HG03060 (cell line): ENCODE results near the gene MED13L.
"Not testable (repeated sequence)": the region's sequence is repeated elsewhere in the genome, so short reads cannot be mapped to it uniquely, and the experiment has no call there.

Source experiments
- ATAC-seq: cut with Tn5 transposase; IDR thresholded peaks from one replicate; pipeline ENCODE4 v1.9.1; 2021; ENCODE audit warnings: low read depth, moderate number of reproducible peaks; ENCODE audit not compliant: unreplicated experiment

The MED13L gene

DNA sequence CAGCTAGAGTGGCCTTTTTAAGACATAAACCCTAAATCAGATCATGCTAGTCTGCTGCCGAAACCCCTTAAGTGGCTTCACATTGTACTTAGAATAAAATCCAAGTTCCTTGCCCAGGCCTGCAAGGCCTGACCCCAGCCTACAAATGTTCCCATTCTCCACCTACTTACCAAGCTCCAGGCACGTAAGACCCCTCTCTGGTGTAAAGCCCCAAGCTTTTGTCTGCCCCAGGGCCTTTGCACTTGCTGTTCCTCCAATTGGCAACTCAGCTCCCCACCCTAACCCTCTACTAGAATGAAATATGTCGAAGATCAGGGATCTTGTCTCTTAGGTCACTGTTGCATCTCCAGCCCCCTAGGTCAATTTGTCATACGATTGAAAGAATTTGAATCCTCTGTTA is 27.1 kb upstream of the MED13L start:
- no peak for ATAC-seq

DNA sequence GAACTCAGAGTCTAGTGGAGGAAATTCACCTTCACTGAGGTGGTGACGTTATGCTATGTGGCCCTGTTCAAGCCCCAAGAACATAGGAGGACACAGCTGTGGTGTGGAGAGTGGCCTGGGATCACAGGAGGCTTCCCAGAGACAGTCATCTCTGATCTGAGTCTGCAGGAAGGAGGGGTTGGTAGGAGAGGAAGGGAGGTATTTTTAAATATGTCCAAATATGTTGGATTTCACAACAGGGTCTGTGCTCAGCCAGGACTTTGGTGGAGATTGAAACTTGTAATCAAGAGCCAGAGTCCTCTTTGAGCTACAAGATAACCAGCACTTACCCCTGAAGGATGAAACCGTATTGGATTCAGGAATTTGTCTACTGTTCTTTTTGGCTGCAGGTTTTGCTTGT is 26.4 kb upstream of the MED13L start:
- ATAC-seq: no peak

DNA sequence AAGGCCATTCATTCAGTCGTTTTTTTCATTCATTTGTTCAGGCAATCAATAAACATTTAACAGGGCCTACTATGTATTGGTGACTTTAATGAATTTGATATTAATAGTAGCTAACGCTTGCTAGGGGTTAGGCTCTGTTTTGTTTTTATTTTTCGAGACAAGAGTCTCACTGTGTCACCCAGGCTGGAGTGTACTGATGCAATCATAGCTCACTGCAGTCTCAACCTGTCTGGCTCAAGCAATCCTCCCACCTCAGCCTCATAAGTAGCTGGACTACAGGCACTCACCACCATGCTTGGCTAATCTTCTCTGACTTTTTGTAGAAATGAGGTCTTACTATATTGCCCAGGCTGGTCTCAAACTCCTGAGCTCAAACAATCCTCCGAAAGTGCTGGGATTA is 25.6 kb upstream of the MED13L start:
- ATAC-seq: no peak

DNA sequence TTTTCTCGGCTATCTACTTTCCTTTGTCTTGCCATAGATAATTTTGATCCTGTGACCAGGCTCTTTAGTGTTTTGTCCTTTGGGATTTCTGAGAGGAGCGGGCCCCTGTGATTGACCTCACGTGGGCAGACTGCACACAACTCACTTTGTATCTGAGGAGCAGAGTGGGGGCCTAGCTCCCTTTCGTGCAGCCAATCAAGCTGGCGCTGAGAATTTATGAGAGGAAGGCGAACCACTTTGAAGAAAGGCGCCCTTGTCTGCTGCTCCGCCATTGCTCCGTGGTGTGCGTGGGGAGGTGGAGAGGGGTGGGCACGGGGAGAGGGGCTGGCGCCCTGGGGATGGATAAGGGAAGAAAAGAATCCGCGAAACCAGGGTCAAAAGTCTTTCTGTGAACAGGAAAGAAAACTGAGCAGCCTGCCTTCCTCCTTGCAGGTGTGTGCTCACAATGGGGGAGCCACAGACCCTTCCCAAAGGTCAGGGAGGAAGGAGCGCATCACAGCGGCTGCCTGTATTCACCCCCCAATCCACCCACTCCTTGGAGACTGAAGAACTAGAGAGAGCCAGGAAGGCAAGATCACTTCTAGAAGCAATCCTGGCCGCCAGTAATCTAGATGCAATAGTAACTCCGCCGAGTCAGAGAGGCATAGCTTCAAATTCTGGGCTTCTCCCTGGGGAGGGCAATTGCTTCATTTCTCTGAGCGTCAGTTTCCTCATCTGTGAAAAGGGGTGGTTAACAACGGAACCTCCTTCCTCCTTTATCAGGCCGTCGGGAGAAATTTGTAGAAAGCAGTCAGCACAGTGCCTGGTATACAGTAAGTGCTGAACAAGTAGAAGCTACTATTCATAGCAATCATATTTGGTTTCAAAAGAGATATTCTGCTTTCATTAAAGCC is 24.9 kb upstream of the MED13L start:
- no peak for ATAC-seq

DNA sequence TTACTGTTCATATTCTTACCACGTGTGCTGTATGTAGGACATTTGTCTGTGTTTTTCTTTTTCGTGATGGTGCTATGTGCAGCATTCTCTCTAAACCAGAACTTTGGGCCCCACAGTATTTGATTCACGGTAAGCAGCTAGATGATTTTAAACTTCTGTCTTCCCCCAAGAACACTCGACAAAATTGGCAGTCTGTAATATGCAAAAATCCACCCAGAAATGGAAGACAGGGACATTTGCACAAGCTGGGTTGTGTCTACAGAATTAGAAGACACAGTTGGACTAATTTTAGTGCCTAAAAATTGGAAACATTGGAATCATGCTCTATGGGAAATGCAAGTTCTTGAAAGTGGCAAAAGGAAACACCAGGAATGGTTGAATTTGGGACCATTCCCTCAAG is 24.1 kb upstream of the MED13L start:
- no peak for ATAC-seq

DNA sequence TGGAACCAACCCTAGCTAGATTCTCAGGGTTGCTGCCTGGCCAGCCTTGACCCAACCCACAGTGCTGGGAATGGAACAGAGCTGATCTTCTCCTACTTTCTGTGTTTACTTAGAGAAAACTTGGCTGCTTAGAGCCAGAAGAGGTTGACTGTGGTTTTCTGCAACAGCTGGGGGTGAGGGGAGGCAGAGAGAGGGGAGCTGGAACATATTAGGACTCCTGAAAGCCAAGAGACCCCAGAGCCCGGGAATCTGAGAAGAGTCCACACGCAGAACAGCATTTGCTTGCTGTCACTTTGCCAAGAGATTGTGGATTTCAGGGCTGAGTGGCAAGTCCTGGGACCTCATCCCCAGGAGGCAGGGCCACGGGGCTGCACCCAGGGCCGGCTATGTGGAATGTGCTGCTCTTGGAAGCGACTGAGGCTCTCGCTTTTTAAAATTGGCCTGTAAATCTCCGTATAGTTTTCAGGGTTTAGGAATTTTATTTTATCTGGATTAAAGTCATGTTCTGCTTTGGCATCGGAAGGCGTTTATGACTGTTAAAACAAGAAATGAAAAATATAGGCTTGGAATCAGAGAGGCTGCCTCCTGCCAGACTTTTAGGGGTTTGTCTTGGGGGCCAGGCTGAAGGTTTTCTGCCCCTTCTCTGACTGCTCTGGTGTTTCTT is 22.3 kb upstream of the MED13L start:
- no peak for ATAC-seq

DNA sequence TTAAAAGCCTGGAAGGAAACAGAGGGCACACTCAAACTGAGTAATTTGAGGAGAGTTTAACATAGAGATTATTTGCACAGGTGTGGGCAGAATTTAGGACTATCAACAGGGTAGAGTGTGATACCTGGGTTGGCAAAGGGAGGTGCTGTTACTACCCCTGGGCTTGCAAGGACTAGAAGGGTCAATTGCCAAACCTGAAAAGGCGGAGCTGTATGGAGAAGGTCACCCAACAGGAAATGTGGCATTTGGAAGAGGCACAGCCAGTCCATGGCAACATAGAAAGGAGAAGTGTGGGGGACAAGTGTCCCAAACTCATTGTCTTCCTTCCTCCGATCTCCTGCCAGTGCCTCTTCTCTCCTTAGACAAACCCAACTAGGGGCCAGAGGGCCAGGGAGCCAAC is 21.6 kb upstream of the MED13L start:
- ATAC-seq: no peak

DNA sequence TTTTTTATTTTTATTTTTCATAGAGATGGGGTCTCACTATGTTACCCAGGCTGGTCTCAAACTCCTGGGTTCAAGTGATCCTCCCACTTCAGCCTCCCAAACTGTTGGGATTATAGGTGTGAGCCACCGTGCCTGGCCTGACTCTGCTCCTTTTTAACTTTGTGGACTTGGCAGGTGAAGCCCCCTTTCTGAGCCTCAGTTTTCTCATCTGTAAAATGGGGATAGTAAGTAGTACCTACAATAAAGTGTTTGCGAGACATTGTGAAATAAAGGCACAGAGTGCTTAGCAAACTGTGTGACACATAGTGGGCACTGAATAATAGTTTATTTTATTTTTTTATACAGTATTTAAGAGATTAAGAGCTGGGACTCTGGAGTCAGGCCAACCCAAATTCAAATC is 21.1 kb upstream of the MED13L start:
- ATAC-seq: no peak

DNA sequence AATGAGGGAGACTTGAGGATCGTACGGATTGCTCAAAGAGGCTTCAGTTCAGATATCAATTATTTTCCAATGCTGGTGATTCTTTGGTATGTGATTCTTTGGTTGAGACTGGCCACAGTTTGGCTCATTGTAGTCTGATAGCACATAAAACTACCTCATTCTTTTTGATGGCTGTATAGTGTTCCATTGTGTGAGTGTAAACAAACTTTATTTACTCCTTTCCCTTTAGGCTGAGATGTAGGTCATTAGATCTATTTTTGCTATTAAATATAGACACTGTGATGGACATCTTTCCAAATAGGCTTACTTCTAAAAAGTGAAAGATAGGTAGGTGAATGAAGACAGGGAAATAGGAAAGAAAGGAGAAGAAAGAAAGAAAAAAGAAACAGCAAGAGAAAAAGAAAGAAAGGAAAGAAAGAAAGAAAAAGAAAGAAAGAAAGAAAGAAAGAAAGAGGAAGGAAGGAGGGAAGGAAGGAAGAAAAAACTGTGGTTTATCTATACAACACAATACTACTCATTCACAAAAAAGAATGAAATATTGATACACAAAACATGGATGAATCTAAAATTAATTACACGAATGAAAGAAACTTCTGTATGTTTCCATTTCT is 19.8 kb upstream of the MED13L start:
- no peak for ATAC-seq

DNA sequence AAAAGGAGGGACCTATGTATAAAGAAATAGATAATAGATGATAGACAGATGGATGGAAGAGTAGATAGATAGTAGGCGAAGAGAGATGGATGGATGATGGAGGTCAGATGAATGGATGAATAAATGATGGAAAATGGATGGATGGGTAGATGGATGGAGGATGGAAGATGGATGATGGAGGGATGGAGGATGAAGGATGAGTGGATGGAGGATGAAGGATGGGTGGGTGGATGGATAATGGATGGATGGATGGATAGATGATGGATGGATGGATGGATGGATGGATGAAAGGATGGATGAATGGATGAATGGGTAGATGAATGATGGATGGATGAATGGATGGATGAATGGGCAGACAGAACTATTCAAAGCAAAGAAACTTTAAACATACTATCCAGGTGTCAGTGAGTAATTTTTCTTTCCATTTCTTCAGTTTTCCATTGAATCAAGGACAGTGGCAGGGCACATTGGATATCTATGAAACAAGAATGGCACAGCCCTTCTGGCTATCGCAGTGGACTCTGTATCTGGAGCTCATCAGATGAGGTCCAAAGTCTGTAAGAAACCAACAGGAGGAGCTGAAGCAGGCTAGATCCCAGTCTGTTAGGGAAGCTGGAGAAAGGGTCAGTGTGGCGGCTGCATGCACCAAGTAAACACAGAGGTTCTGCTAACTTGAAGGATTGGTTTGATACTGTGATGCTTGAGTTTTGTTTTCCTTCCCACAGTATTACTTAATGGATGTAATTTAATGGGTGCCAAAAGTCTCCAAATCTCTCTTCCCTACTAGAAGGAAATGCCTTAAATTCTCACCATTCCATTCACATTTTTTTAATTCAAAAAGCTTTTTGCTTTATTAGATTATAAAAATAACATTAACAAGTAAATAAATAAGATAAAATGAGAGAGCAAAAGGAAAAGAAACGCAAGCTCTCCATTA is 18.1 kb upstream of the MED13L start:
- ATAC-seq: no peak

DNA sequence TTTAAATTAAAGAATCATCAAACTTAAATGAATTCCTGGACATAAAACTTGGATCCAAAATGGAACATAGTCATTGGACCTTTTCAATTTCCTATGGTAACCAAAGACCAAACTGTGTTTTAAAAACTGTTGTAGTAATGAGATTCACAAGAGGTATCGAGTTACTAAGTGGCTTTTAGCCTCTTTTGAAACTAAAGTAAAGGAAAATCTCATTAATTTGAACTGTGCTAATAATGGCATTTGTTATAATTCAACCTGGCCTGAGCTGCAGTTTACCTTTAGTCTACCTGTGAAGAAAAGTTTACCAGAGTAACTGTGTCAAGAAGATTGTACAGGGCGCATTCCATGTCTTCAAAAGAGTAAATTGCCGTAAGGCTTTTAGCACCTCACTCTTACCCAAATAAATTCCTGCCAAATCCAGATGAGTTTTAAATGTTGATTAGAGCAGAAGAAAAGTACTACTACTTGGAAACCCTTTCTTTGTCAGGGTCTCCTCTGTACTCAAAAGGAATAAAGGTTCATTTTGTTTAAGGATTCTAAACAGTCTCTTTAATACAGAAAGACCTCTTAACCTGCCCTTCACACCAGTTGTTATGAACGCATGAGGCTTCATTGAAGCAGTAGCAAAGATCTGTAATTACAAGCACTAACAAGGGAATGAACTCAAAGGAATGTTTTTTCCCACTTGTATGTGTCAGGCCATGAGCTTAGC is 17.1 kb upstream of the MED13L start:
- ATAC-seq: no peak

DNA sequence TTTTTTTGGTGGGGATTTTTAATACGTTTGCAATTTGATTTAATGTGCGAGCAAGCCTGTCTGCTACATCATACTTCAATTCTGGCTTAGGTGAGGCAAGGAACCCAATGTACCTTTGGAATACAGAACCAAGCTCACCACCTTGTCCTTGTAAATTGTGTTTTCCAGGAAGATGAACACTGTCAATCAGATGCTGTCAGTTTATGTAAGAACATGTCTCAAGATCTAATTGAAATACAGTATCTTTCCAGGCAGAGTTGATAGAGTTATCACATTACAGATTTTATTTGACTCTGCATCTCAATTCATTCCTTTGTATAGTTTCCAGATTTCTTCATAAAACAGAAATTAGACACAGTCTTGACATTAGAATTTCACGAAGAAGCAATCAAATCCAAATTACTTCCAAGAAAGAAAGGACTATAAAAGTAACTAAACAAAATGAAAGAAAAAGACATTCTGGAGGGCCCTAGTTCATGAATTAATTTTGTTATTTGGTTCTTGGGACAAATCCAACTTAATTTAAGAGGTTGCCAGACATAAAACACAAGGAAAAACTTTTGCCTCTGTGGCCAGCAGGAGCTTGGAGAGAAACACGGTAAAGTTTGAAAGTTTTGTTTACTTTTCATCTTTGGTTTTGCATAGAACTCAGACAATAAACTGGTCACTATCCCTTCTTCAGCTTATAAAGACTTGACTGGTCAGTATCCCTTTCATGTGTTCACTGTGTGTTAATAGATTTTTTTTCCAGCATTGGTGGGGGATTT is 16.4 kb upstream of the MED13L start:
- ATAC-seq: no peak

DNA sequence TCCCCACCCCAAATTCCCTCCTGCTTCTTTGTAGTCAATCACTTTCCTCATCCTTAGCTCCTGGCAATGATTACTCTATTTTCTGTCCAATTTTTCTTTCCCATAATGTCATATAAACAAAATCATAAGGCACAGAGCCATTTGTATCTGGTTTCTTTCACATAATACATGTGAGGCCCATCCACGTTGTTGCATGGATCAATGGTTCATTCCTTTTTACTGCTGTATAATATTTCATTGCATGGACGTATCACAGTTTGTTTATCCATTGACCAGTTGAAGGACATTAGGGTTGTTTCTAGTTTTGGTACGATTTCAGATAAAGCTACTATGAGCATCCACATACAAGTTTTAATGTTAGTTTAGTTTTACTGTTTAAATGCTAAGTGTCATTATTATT is 13.7 kb upstream of the MED13L start:
- no peak for ATAC-seq

DNA sequence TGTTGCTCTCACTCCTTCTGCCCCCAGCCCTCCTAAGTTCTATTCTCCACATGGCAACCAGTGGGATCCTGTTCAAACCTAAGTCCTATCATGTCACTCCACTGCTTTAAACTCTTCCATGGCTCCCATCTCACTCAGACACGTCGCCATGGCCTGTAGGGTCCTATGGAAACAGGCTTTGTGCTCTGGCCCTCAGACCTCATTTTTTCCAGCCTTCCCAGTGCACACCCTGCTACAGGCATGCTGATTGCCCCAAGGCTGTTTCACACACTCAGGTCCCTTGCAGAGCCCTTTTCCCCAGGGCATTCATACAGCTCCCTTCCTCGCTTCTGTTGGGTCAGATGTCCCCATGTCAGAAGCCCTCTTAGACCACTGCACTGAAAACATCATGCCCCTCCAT is 11.2 kb upstream of the MED13L start:
- ATAC-seq: no peak

DNA sequence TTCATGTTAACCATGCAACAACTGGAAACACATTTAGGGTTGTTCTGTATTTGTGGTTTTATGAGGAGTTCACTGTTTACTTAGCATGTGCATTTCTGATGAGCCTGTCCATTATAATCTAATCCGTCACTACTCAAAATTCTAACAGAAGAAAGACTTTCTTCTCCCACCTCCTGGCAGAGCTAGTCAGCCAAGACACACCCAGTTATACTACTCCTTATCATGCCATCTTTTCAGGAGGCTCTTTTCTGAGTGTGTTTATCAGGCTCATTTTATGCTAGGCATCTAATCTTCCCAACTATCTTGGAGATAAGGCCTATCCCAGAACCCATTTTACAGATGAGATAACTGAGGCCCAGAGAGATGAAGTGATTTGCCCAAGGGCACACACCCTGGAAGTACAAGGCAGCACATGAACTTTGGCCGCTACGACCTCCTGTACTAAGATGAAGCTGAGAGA is 10.4 kb upstream of the MED13L start:
- no peak for ATAC-seq

DNA sequence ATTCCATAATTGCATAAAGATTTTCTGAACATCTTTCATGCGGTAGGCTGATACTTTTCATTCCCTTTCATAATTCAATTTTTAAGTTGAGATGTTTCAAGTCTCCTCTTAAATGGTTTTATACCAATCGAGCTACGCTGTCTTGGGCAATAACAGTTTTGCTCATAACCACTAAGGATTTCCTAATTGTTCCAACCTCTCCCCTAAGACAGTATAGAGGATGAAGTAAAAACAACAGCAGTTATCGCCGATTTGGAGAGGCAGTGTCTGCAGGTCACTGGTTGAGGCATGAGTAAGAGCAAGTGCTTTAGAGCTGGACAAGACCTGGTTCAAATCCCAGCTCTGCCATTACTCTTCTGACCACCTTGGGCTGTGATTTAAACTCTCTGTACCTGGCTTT is 6.9 kb upstream of the MED13L start:
- no peak for ATAC-seq

DNA sequence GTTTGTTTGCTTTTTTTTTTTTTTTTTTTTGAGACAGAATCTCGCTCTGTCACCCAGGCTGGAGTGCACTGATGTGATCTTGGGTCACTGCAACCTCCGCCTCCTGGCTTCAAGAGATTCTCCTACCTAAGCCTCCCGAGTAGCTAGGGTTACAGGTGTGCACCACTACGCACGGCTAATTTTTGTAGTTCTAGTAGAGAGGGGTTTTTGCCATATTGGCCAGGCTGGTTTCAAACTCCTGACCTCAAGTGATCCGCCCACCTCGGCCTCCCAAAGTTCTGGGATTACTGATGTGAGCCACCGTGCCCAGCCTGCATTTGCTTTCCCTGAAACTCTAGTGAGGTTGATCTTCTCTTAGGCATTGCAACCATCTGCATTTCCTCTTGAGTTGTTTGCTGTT is 6.4 kb upstream of the MED13L start:
- ATAC-seq: not testable (repeated sequence)

DNA sequence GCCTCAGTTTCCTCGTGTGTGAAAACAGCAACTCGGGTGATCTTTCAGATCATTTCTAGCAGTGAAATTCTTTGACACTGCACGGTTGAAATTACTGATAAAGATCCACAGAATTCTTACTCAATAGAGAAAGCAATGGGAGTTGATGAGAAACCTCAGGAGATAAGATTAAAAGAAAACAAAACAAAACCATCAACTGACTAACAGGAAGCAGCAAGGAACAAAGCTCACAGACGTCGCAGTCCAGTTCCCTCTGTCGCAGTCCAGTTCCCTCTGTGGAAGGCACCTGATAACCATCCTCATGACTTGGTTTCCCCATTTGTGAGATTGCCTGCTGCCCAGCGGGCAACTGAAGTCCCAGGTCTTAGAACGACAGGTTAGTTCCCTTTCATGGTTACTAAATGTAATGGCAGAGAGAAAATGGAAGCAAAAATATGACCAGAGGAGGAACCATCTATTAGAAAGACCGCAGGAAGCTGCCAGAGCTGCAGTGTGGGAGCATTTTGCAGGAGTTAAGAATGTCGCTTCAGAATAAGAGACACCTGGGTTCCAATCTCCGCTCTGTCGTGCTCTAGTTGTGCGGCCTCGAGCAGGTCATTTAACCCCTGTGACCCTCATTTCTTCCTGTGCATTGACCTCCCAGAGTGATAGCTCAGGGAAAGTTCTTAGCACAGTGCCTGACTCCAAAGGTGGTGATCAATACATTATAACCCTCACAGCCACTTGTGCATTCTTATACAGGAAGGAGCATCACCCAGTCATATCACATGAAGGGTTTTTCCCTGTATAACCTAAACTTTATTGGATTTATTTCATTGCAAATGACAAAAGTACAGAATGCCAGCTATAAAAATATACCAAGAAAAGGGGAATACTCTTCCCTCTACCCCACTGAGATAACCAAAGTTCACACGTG is 5.1 kb upstream of the MED13L start:
- ATAC-seq: no peak
